OCI-LY1 (cell line): ENCODE results near the gene PCDHGB5.

ENCODE experiments used
- H2AFZ ChIP-seq: fragments of 200-600 bp; sonication (generic), shearing (Covaris generic); 2 replicates; pipeline ENCODE4 v1.6.0; 2014; ENCODE audit warnings: antibody characterized with exemption, mild to moderate bottlenecking, low read length
- H3F3A ChIP-seq: fragments of 200-600 bp; sonication (generic), shearing (Covaris generic); 2 replicates; pipeline ENCODE4 v1.6.0; 2014; ENCODE audit warnings: mild to moderate bottlenecking, antibody characterized with exemption, low read length, moderate library complexity; ENCODE audit not compliant: insufficient read depth
- H3K27ac ChIP-seq: fragments of 200-600 bp; sonication (generic); 2 replicates; pipeline ENCODE4 v1.5.1; 2014; ENCODE audit warnings: low read length, mixed run types, mild to moderate bottlenecking, low read depth; ENCODE audit not compliant: poor library complexity, severe bottlenecking
- H3K27me3 ChIP-seq: fragments of 200-600 bp; sonication (generic); 2 replicates; pipeline ENCODE4 v1.6.0; 2014; ENCODE audit warnings: antibody characterized with exemption, mild to moderate bottlenecking, low read length, moderate library complexity; ENCODE audit not compliant: insufficient read depth
- H3K36me3 ChIP-seq: fragments of 200-600 bp; sonication (generic); 2 replicates; pipeline ENCODE4 v1.6.1; 2014; ENCODE audit warnings: mild to moderate bottlenecking, antibody characterized with exemption, low read length, moderate library complexity, mixed read lengths; ENCODE audit not compliant: insufficient read depth
- H3K4me1 ChIP-seq: fragments of 200-600 bp; sonication (generic); 2 replicates; pipeline ENCODE4 v1.5.1; 2014; ENCODE audit warnings: mild to moderate bottlenecking, low read length, moderate library complexity; ENCODE audit not compliant: insufficient read depth, severe bottlenecking
- H3K4me2 ChIP-seq: fragments of 200-600 bp; sonication (generic), shearing (Covaris generic); 2 replicates; pipeline ENCODE4 v1.6.1; 2014; ENCODE audit warnings: low read length
- H3K4me3 ChIP-seq: fragments of 200-600 bp; sonication (generic); 2 replicates; pipeline ENCODE4 v1.5.1; 2014; ENCODE audit warnings: low read length, low read depth, mild to moderate bottlenecking, mixed read lengths; ENCODE audit not compliant: poor library complexity, severe bottlenecking
- H3K79me2 ChIP-seq: fragments of 200-600 bp; shearing (Covaris generic); 2 replicates; pipeline ENCODE4 v1.6.1; 2016; ENCODE audit warnings: mixed run types, low read length, mixed read lengths; ENCODE audit not compliant: insufficient read depth
- H3K9ac ChIP-seq: fragments of 200-600 bp; sonication (generic), shearing (Covaris generic); 2 replicates; pipeline ENCODE4 v1.6.1; 2014; ENCODE audit warnings: mild to moderate bottlenecking, low read length, mixed read lengths
- H3K9me2 ChIP-seq: fragments of 200-600 bp; sonication (generic), shearing (Covaris generic); 2 replicates; pipeline ENCODE4 v1.6.1; 2014; ENCODE audit warnings: low read depth, mild to moderate bottlenecking, low read length, mixed read lengths
- H3K9me3 ChIP-seq: fragments of 200-600 bp; shearing (Covaris generic); 2 replicates; pipeline ENCODE4 v1.6.1; 2014; ENCODE audit warnings: low read length, mixed read lengths
- H4K20me1 ChIP-seq: fragments of 200-600 bp; sonication (generic), shearing (Covaris generic); 2 replicates; pipeline ENCODE4 v1.6.0; 2016; ENCODE audit warnings: mild to moderate bottlenecking, low read length; ENCODE audit not compliant: insufficient read depth
- CTCF ChIP-seq: fragments of 200-600 bp; sonication (generic), shearing (Covaris generic); IDR thresholded peaks from 2 replicates; pipeline ENCODE4 v1.5.1; 2017; ENCODE audit warnings: mild to moderate bottlenecking, antibody characterized with exemption, low read length, moderate library complexity, mixed read lengths
- EZH2 ChIP-seq: fragments of 200-600 bp; sonication (generic), shearing (Covaris generic); IDR thresholded peaks from 2 replicates; pipeline ENCODE4 v1.8.0; 2017; ENCODE audit warnings: borderline replicate concordance, mixed run types, mild to moderate bottlenecking, antibody characterized with exemption, low read length, moderate library complexity, mixed read lengths

PCDHGB5 gene

GRCh38 chr5:141441571-141442170 lies 43.9 kb downstream of the PCDHGB5 start:
- TF ChIP-seq EZH2 (no peak), CTCF (no peak)
- H3K9me3 ChIP-seq = no peaks in the 10 kb centered on the region
- no peaks in the 10 kb centered on the region for H3K9me2 ChIP-seq
- H3K27ac ChIP-seq = no peak overlapping the region
- H2AFZ ChIP-seq = no peak overlapping the region
- no peaks in the 10 kb centered on the region for H3K4me1 ChIP-seq
- no peak overlapping the region for H3K4me3 ChIP-seq
- no peak overlapping the region for H3K4me2 ChIP-seq
- H4K20me1 ChIP-seq = no peaks in the 10 kb centered on the region
- H3K9ac ChIP-seq = no peak overlapping the region
- no peaks in the 10 kb centered on the region for H3K36me3 ChIP-seq
- no peaks in the 10 kb centered on the region for H3F3A ChIP-seq
- no peaks in the 10 kb centered on the region for H3K79me2 ChIP-seq
- H3K27me3 ChIP-seq = no peaks in the 10 kb centered on the region
